Stomach (tissue), 19 donors: ENCODE measurements around the gene GIMAP7. TPM values are rescaled to one million over a fixed set of nuclear protein-coding genes. Genes with fewer than 3 reads are reported as not detected.
A peak's percentile ranks its signal among the peaks of the same experiment; 100 is the strongest.

Experiments used
- DNase-seq, 2 donors: peaks; one replicate each; pipeline versions ENCODE4 v3.0.0 to v3.0.0-alpha.2; 2013 to 2019
- H3K27ac ChIP-seq, 5 donors: fragments of 200-600 bp in 4 of 5; sonication (generic) in 4 of 5; one replicate each; pipeline ENCODE4 v1.5.1; 2013 to 2019; ENCODE audit warnings: mild to moderate bottlenecking in 1 of 5, moderate library complexity in 1 of 5
- H3K27me3 ChIP-seq, 3 donors: fragments of 200-600 bp; sonication (generic); one replicate each; pipeline ENCODE4 v1.5.1; 2017 to 2019; ENCODE audit warnings: mixed run types in 1 of 3
- H3K36me3 ChIP-seq, 4 donors: fragments of 200-600 bp; sonication (generic); 1 replicate in 3 of 4; 2 replicates in 1 of 4; pipeline ENCODE4 v1.5.1; 2016 to 2019
- H3K4me1 ChIP-seq, 4 donors: fragments of 200-600 bp; sonication (generic); one replicate each; pipeline ENCODE4 v1.5.1; 2016 to 2019
- H3K4me3 ChIP-seq, 4 donors: fragments of 200-600 bp; sonication (generic) in 3 of 4; one replicate each; pipeline ENCODE4 v1.5.1; 2016 to 2019; ENCODE audit warnings: mild to moderate bottlenecking in 1 of 4
- H3K9me3 ChIP-seq, 4 donors: fragments of 200-600 bp; sonication (generic); one replicate each; pipeline ENCODE4 v1.5.1; 2016 to 2019
- EP300 ChIP-seq: sonication (generic); formaldehyde crosslinking; IDR thresholded peaks from one replicate; pipeline ENCODE4 v1.6.1; 2017; ENCODE audit warnings: antibody characterized with exemption
- POLR2A ChIP-seq, 4 donors: fragments of 450-650 bp; IDR thresholded peaks; one replicate each; pipeline ENCODE4 v1.6.1; 2016; ENCODE audit warnings: antibody characterized with exemption in 4 of 4, control low read depth in 2 of 4, mild to moderate bottlenecking in 1 of 4, moderate library complexity in 1 of 4
- POLR2AphosphoS5 ChIP-seq, 3 donors: sonication (generic); formaldehyde crosslinking; IDR thresholded peaks; one replicate each; pipeline ENCODE4 v1.6.1; 2016; ENCODE audit warnings: antibody characterized with exemption in 3 of 3
- WGBS, 5 donors: extraction: QIAGEN DNeasy Blood & Tissue Kit in 3 of 5; methylation state at CpG; one replicate each; pipeline versions ENCODE4 v1.1.5 to v1.1.7; 2013 to 2018; 5-methylcytosine and 5-hydroxymethylcytosine counted together
- intact Hi-C: fragments of 100-400 bp; cut with DNase I; formaldehyde crosslinking; loops from one replicate; pipeline ENCODE4 v1.15.1; 2023; ENCODE audit warnings: low total_unique reads
- long read RNA-seq, 10 donors: transcript quantifications; one replicate each; lab custom pipeline, GENCODE V29; 2026
- polyA plus RNA-seq, 3 donors: library from polyadenylated mRNA; stranded (reverse); fragments of 200-250 nt; gene quantifications; one replicate each; pipeline ENCODE4 v1.2.3, GENCODE V29; 2013
- total RNA-seq, 5 donors: library from RNA; depleted of rRNA; stranded (reverse); fragments of >200 nt; gene quantifications; one replicate each; pipeline versions ENCODE4 v1.1.0 to v1.2.3, GENCODE V29; 2014 to 2016
- TF ChIP-seq, protein P1 (sequence below), 7 experiments: fragments of 450-650 bp in 4 of 7; fragments of 200-600 bp in 3 of 7; sonication (generic) in 3 of 7; IDR thresholded peaks; one replicate each; pipeline ENCODE4 v1.5.1; 2016 to 2019; ENCODE audit warnings: antibody characterized with exemption in 7 of 7, control low read depth in 2 of 7, mild to moderate bottlenecking in 1 of 7
- donor health status: healthy with polysubstance abuse.
- donor health status: Bipolar disorder and iron deficiency.
- donor health status: healthy.

GIMAP7 gene
- 10 to 100 TPM in 2 of 5 donors, 1 to 10 TPM in 2, not detected in 1; 1.2 to 13.0 (median 7.5) TPM for total RNA-seq
- polyA plus RNA-seq: 10 to 100 TPM in 2 of 3 donors, 1 to 10 TPM in 1; 9.0 to 15.9 (median 14.8) TPM
- long read RNA-seq, donor 1, partial matches to known transcripts: 0 of 1 reads
- long read RNA-seq, donor 1, other reads (novel, unspliced or antisense): 0 of 1 reads
- long read RNA-seq, donor 2, partial matches to known transcripts: 0 of 3 reads
- long read RNA-seq, donor 2, other reads (novel, unspliced or antisense): 0 of 3 reads
- long read RNA-seq, donor 3, partial matches to known transcripts: 0 of 4 reads
- long read RNA-seq, donor 3, other reads (novel, unspliced or antisense): 0 of 4 reads
- long read RNA-seq, donor 4, partial matches to known transcripts: 0 of 1 reads
- long read RNA-seq, donor 4, other reads (novel, unspliced or antisense): 0 of 1 reads
- long read RNA-seq, donor 5, transcript GIMAP7-201 (2 exons, 1,256 nt): major isoform, 9 of 9 reads
- long read RNA-seq, donor 5, partial matches to known transcripts: 0 of 9 reads
- long read RNA-seq, donor 5, other reads (novel, unspliced or antisense): 0 of 9 reads
- long read RNA-seq, donor 6, transcript GIMAP7-201 (2 exons, 1,256 nt): major isoform, 10 of 10 reads
- long read RNA-seq, donor 6, partial matches to known transcripts: 0 of 10 reads
- long read RNA-seq, donor 6, other reads (novel, unspliced or antisense): 0 of 10 reads
- long read RNA-seq, donor 7, transcript GIMAP7-201 (2 exons, 1,256 nt): major isoform, 12 of 12 reads
- long read RNA-seq, donor 7, partial matches to known transcripts: 0 of 12 reads
- long read RNA-seq, donor 7, other reads (novel, unspliced or antisense): 0 of 12 reads
- long read RNA-seq, donor 8, transcript GIMAP7-201 (2 exons, 1,256 nt): major isoform, 6 of 6 reads
- long read RNA-seq, donor 8, partial matches to known transcripts: 0 of 6 reads
- long read RNA-seq, donor 8, other reads (novel, unspliced or antisense): 0 of 6 reads
- long read RNA-seq, donor 9, transcript GIMAP7-201 (2 exons, 1,256 nt): major isoform, 5 of 5 reads
- long read RNA-seq, donor 9, partial matches to known transcripts: 0 of 5 reads
- long read RNA-seq, donor 9, other reads (novel, unspliced or antisense): 0 of 5 reads
- long read RNA-seq, donor 10: 0 reads

DNA sequence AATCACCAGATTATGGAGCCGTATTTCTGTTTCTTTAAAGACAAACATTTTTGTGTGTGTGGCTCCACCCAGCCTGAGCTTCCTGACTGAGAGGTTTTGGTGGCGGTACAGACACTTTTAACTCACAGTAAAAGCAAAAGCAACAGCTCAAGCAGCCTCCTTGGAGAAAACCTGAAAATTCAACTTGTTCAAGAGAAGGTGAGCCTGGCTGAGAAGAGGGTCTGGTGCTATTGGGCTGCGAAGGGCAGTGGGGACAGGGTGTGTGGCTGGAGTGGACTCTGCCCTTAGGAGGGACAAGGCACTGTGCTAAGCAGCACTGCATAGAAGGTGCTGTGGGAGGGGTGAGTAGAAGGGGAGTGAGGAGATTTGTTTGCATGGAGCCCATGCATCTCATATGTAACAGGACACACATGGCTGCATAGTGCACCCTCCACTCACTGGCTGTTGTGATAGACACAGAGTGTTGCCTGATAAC is at the start of gene GIMAP7:
TSS of gene GIMAP7 (plus strand) at position 125 of the 475 bp plus-strand sequence. CDS start 5,103 bp downstream, outside the sequence.
- 18 to 38% (median 28%) methylated on average over 3 of the region's 3 CpGs for WGBS, 5 donors
- peak within 1 kb of the TSS; percentile 22 to 43 (median 38) for H3K4me3 ChIP-seq
- no peaks in the 10 kb centered on the region for H3K4me1 ChIP-seq
- DNase-seq: peak in 1 of 2 donors; percentile 52
- peak in 1 of 3 donors; percentile 18 for TF ChIP-seq POLR2AphosphoS5 (IDR thresholded peaks at IDR 0.05)
- no peak for TF ChIP-seq POLR2A (IDR thresholded peaks at IDR 0.05)
- H3K27ac ChIP-seq: peak within 1 kb of the TSS; percentile 16 to 71 (median 62)
- no peaks in the 10 kb centered on the region for H3K36me3 ChIP-seq
- intact Hi-C loops: no loop called here
- H3K9me3 ChIP-seq: no peaks in the 10 kb centered on the region
- no peaks in the 10 kb centered on the region for H3K27me3 ChIP-seq

GRCh38 chr7:150464962-150465361 is 49.7 kb upstream of the GIMAP7 start:
- TF ChIP-seq POLR2A (IDR thresholded peaks at IDR 0.05): no peak
- TF ChIP-seq, protein P1, sequence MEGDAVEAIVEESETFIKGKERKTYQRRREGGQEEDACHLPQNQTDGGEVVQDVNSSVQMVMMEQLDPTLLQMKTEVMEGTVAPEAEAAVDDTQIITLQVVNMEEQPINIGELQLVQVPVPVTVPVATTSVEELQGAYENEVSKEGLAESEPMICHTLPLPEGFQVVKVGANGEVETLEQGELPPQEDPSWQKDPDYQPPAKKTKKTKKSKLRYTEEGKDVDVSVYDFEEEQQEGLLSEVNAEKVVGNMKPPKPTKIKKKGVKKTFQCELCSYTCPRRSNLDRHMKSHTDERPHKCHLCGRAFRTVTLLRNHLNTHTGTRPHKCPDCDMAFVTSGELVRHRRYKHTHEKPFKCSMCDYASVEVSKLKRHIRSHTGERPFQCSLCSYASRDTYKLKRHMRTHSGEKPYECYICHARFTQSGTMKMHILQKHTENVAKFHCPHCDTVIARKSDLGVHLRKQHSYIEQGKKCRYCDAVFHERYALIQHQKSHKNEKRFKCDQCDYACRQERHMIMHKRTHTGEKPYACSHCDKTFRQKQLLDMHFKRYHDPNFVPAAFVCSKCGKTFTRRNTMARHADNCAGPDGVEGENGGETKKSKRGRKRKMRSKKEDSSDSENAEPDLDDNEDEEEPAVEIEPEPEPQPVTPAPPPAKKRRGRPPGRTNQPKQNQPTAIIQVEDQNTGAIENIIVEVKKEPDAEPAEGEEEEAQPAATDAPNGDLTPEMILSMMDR (IDR thresholded peaks at IDR 0.05): no peak
- intact Hi-C loops: no loop called here

DNA sequence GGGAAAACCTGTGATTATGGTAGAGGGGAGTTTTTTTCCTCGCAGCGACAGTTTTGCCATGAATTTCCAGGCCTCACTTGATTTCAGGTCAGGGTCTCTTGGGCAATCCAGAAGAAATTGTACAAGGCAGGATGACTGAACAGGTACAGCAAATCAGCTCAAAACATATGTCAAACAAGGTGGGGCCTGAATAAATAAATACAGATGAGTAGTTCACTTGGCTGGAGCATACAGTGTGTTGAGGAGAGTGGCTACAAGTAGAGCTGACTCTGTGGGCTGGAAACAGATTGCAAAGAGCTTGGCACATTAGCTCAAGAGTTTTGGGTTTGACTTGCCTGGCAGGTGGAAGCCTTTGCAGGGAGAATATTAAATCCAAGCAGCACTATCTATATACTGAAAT is 49.3 kb upstream of the GIMAP7 start:
- H3K4me3 ChIP-seq: no peak overlapping the region
- H3K36me3 ChIP-seq: no peaks in the 10 kb centered on the region
- peaks cover 0 to 6% (median 3%) of the 10 kb centered on the region in 4 donors for H3K4me1 ChIP-seq
- H3K27me3 ChIP-seq: no peaks in the 10 kb centered on the region
- H3K27ac ChIP-seq: no peak overlapping the region
- WGBS, 5 donors: 89 to 100% (median 97%) methylated on average over 2 of the region's 2 CpGs
- DNase-seq: no peak
- H3K9me3 ChIP-seq: peaks cover 3 to 34% (median 28%) of the 10 kb centered on the region in 4 donors
- intact Hi-C loops: no loop called here
- TF ChIP-seq EP300: no peak
- TF ChIP-seq, protein P1 (IDR thresholded peaks at IDR 0.05): no peak
- no peak for TF ChIP-seq POLR2AphosphoS5 (IDR thresholded peaks at IDR 0.05)

More at GRCh38 chr7:150464962-150465361, 49.7 kb upstream of the GIMAP7 start:
- no peaks in the 10 kb centered on the region for H3K27me3 ChIP-seq
- 75 to 95% (median 83%) methylated on average over 1 of the region's 1 CpG for WGBS, 5 donors
- H3K27ac ChIP-seq: no peak overlapping the region
- H3K4me1 ChIP-seq: peaks cover 0 to 6% (median 3%) of the 10 kb centered on the region in 4 donors
- H3K4me3 ChIP-seq: no peak overlapping the region
- no peaks in the 10 kb centered on the region for H3K36me3 ChIP-seq
- no peak for DNase-seq
- peaks cover 3 to 39% (median 29%) of the 10 kb centered on the region in 4 donors for H3K9me3 ChIP-seq

DNA sequence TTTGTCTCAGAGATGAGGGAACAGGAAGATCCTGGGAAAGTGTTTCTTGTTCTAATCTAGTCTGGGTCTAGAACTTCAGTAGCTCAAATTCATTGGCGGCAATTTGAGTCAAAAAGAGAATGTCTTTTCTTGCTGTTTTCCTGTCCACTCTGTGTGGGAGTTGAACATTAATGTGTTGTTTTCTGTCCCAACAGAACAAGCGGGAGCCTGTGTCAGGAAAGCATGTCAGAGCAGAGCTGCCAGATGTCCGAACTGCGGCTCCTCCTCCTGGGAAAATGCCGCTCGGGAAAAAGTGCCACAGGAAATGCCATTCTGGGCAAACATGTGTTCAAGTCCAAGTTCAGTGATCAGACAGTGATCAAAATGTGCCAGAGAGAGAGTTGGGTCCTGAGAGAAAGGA is 48.2 kb upstream of the GIMAP7 start:
- peaks cover 0 to 6% (median 3%) of the 10 kb centered on the region in 4 donors for H3K4me1 ChIP-seq
- TF ChIP-seq, protein P1 (IDR thresholded peaks at IDR 0.05): no peak
- TF ChIP-seq POLR2AphosphoS5 (IDR thresholded peaks at IDR 0.05) (no peak), POLR2A (IDR thresholded peaks at IDR 0.05) (no peak), EP300 (no peak)
- no peaks in the 10 kb centered on the region for H3K27me3 ChIP-seq
- H3K9me3 ChIP-seq: peaks cover 3 to 24% (median 20%) of the 10 kb centered on the region in 4 donors
- peaks cover 0 to 6% (median 0%) of the 10 kb centered on the region in 4 donors for H3K36me3 ChIP-seq
- no peak overlapping the region for H3K27ac ChIP-seq
- intact Hi-C loops: no loop called here
- WGBS, 5 donors: 72 to 83% (median 78%) methylated on average over 6 of the region's 6 CpGs
- peak overlapping the region in 1 of 4 donors; percentile 35 for H3K4me3 ChIP-seq
- no peak for DNase-seq
